GM19239 (cell line): ENCODE measurements around the gene CGN.

ENCODE experiments used
- DNase-seq: peaks from one replicate; pipeline ENCODE4 v3.0.0; 2011; ENCODE audit warnings: low spot score; ENCODE audit not compliant: insufficient read length
- FAIRE-seq: peaks from 2 replicates; lab custom pipeline; 2011; peaks lifted over from hg19 to GRCh38; lab: Jason Lieb, UNC

The CGN gene

GRCh38 chr1:151495316-151495715 is 15.9 kb upstream of the CGN start:
- DNase-seq = no peak
- FAIRE-seq = no peak

GRCh38 chr1:151499365-151499764 is 11.8 kb upstream of the CGN start:
- DNase-seq (no peak), FAIRE-seq (no peak)

GRCh38 chr1:151499930-151500329 is 11.3 kb upstream of the CGN start:
- no peak for FAIRE-seq

GRCh38 chr1:151501474-151501873 is 9.7 kb upstream of the CGN start:
- no peak for FAIRE-seq
- no peak for DNase-seq

More at GRCh38 chr1:151499930-151500329, 11.3 kb upstream of the CGN start:
- no peak for DNase-seq

- FAIRE-seq = no peak
- no peak for DNase-seq
These were observed 9.0 kb upstream of the CGN start for GRCh38 chr1:151502035-151502700.

- DNase-seq (no peak), FAIRE-seq (peak; percentile 14)
These were observed 8.1 kb upstream of the CGN start for GRCh38 chr1:151502859-151503780.

- DNase-seq = no peak
- no peak for FAIRE-seq
These were observed 6.9 kb upstream of the CGN start for GRCh38 chr1:151504252-151504651.

GRCh38 chr1:151504759-151505158 is 6.4 kb upstream of the CGN start:
- FAIRE-seq = no peak
- no peak for DNase-seq

GRCh38 chr1:151508833-151509232 is 2.4 kb upstream of the CGN start:
- no peak for FAIRE-seq

GRCh38 chr1:151509350-151510019 is 1.7 kb upstream of the CGN start:
- FAIRE-seq (no peak), DNase-seq (no peak)

More at GRCh38 chr1:151508833-151509232, 2.4 kb upstream of the CGN start:
- no peak for DNase-seq

- DNase-seq (no peak), FAIRE-seq (no peak)
These were observed 1.2 kb upstream of the CGN start for GRCh38 chr1:151510020-151510405.

- FAIRE-seq (no peak), DNase-seq (no peak)
These were observed 602 bp upstream of the CGN start for GRCh38 chr1:151510614-151510956.

- no peak for FAIRE-seq
- DNase-seq = no peak
These were observed 539 bp downstream of the CGN start for GRCh38 chr1:151511636-151512215.

GRCh38 chr1:151512326-151512725 is 1.1 kb downstream of the CGN start:
- FAIRE-seq (no peak), DNase-seq (no peak)

GRCh38 chr1:151512801-151513625 is 1.8 kb downstream of the CGN start:
- FAIRE-seq (no peak), DNase-seq (no peak)

- DNase-seq (no peak), FAIRE-seq (no peak)
These were observed 2.5 kb downstream of the CGN start for GRCh38 chr1:151513626-151514121.

GRCh38 chr1:151514366-151514765 is 3.2 kb downstream of the CGN start:
- DNase-seq (no peak), FAIRE-seq (no peak)

- no peak for DNase-seq
- FAIRE-seq = no peak
These were observed 4.1 kb downstream of the CGN start for GRCh38 chr1:151515265-151515664.

- FAIRE-seq (no peak), DNase-seq (no peak)
These were observed 4.9 kb downstream of the CGN start for GRCh38 chr1:151516031-151516511.
